NCI-H2171 treated with DMSO at 0.1 percent for 48 hours (cell line): ENCODE measurements around the gene RNF150.
A peak's percentile ranks its signal among the peaks of the same experiment; 100 is the strongest.

Source experiments
- DNase-seq: peaks from one replicate; lab custom pipeline; 2025; lab: John Stamatoyannopoulos, UW

The RNF150 gene

DNA sequence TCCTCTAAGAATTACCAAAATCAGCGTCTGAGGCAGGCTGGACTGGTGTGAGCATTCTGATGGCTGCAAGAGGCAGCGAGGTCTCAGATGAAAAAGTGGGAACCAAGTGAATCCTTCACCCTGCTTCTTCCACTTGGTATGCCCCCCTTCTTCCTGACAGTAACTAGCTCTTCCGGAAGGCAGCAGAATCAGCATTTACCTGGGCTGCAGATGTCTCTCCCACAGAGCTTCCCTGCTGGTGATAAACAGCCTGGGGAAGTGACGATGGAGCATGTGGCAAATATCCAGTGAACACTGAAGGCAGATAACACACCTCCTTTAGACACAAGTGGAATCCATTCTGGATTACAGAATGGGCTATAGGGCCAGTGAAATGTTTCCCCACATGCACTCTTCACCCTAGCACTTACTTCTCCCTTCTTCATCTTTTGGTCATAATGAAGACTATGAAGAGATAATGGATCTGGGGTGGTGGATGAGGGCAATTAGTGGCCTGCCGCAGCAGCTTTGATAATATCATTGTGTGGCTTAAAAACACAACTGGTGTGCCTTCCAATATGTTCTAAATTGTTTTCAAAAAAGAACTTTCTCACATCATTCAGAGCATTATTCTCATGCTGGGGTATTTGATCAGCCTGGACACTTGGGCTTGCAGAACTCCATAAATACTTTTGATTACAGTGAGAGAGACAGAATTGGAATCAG lies 316.3 kb downstream of the RNF150 start:
- DNase-seq, result no peak

- no peak for DNase-seq
Measured at GRCh38 chr4:140813804-140814203, 319.5 kb downstream of the RNF150 start.

- no peak for DNase-seq
Measured at GRCh38 chr4:140812916-140813315, 320.4 kb downstream of the RNF150 start.

GRCh38 chr4:140811429-140811828 lies 321.8 kb downstream of the RNF150 start:
- DNase-seq, result peak; percentile 78

- DNase-seq, result peak; percentile 28
Measured at GRCh38 chr4:140810591-140811169, 322.6 kb downstream of the RNF150 start.
